CD4-positive, alpha-beta T cell treated with Interleukin-6 for 4 hours (primary cell): Measurements from ENCODE around the gene USP22.

ENCODE experiments used
- DNase-seq: peaks from one replicate; pipeline ENCODE4 v3.0.0-alpha.2; 2020; ENCODE audit warnings: mixed read lengths

Gene USP22

DNA sequence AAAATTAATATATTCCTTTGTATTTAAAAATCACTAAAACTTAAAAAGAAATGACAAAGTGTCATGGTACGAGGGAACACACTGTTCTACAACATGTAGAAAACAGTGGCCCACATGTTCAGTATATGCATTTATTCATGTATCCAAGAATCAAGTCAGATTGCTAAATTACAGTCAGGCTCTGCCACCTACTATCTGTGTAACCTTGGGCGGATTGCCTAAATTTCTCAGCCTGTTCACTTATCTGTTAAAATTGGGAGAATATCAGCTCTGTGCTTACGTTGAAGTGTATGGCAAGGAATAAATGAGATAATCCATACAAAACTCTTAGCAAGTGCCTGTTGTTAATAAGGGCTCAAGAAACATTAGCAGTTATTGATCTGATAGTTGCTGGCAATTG lies 3.4 kb upstream of the USP22 start:
- no peak for DNase-seq

DNA sequence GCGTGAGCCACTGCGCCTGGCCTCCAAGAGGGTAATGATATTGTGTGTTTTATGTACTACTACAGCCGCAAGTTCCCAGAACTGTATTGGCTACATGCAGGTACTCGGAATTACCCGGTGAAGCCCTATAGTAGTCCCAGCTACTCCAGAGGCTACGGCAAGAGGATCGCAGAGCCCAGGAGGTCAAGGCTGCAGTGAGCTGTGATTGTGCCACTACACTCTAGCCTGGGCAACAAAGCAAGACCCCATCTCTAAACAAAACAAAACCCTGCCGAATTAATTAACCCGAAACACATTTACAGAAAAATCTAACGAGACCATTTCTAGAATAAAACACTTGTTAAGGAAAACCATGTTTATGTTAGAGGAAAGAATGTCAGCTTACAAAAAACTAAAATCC lies 2.2 kb upstream of the USP22 start:
- DNase-seq: no peak

DNA sequence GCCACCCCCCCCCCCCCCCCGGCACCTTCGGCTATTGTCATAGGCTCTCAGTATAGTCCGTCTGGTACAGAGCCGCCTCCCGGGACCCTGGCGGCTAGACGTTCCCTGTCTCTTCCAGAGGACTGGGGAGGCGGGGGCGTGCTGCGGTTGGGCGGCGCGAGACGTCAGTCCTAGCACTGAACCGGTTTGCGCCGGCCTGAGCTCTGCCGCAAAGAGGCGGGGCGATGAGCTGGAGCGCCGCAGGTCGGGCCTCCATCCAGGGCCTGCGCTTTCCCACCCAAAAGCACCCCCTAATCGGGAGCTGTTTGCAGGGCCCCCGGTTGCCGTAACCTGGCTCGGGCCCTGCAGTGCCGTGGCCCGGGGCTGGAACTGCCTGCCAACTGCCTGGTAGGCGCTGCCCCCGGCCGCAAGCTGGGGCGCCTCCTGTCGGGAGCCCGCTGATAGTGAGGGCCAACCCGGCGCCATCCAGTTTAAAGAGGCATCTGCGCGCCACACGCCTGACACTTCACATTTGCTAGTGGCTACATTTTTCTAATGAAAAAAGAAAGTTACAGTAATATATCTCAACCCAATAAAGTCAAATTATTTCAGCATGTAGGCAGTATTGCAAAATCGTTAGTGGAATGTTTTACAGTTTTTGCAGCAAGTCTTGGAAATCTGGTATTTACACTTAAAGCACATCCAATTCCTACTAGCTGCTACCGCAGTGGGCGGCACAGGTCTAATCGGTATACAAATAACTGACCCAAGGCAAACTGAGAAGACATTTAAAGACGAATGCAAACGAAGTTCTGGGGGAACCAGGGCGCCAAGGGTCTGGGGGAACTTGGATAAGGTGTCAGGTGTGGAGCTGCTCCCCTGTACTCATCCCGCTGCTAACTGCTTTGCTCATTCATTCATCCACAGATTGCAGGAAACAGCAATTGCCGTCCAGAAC lies 753 bp upstream of the USP22 start:
- DNase-seq: peak; percentile 97

DNA sequence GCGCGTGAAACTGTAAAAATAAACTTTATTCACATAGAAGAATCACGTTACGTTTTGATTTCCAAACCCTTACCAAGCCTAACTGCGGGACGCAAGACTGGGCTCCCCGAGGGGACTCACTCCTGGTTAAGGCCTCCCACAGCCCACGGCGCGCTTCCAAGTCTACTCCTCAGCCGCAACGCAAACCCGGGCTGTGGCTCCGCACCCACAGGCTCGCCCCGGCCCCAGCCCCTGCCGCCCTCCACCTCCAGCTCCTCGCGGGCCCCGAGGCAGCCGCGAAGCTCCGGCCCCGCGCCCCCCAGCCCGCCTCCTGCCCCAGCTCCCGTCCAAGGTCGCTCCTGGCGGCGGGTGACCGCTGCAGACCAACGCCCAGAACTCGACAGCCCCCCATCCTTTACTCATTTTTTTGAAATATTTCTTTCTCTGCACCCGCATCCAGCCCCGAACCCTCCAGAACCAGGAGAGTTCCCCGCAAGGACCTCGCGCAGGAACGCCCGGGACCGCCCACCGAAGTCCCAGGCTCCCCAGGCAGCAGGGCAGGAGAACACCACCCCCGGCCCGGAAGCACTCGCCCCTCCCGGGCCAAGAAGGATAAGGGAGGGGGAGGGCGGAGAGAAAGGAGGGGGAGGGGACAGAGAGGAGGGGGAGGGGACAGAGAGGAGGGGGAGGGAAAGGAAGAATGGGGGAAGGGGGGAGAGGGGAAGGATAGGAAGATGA lies 912 bp downstream of the USP22 start:
- peak; percentile 77 for DNase-seq

DNA sequence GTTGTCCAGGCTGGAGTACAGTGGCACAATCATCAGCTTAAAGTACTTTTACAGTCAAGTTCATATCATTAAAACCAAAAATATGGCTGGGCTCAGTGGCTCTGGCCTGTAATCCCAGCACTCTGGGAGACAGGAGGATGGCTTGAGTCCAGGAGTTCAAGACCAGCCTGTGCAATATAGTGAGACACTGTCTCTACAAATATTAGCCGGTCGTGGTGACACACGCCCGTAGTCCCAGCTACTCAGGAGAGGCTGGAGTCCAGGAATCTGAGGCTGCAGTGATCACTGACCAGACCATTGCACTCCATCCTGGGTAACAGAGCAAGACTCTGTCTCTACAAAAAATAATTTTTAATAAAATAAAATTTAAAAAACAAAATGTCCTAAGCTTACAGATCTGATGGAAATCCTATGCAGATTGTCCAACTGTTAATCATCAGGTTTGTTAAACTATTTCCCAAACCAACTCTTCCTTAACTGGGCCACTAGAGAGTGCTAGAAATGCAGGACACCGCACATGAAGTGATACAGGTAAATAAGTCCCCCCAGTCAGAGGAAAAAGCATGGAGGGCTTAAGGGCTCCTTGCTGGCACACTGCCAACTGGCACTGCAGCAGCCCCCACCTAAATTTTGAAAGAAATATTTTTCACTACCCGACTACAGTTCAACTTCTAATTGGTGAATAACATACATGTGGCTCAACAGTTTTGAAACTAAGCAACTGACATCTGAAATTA lies 2.8 kb downstream of the USP22 start:
- DNase-seq: peak; percentile 30

DNA sequence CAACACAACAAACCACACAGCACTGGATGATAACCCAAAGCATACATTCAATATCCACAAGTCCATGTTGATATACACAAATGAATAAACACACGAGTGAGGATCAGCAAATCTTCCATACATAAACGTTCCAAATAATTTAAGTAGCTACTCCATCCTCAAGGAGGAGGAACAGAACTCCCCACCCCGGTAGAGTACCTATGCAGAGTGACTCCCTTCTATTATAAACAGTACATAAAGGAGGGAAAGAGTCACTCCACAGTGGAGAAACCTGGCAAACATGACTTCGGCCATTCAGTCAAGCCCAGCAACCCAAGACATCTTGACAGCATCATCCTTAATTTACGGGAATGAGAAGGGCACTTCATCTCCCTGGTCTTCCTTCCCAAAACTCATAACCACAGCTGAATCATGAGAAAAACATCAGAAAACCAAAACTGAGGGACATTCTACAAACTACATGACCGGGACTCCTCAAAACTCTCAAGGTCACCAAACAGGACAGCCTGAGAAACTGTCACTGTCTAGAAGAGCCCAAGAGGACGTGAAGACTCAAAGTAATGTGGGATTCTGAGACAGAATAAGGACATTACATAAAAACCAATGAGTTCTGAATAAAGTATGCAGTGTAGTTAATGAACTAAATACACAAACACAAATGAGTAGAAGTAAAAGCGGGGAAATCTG lies 5.6 kb downstream of the USP22 start:
- no peak for DNase-seq

DNA sequence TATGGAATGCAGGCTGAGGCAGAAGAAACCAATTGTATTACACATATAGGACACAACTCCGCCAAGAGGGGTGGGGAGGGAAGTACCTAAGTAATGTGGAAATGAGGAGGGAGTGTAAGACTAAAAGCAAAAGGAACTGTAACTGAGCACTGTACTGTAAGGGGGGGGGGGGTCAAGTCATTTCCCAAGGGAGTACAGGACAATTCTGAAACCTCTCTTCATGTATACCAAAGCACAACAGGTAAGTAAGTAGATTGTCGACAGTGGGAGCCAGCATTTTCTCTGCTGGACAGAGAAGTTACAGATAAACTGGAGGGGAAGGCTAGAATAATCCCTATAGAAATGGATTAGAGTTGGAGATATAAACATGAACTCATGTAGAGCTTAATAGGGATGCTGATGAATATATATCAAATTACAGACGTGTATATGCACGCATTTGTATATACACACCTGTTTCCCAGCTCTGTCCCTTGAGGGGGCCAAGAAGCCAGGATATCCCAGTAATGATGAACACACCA lies 6.4 kb downstream of the USP22 start:
- no peak for DNase-seq

DNA sequence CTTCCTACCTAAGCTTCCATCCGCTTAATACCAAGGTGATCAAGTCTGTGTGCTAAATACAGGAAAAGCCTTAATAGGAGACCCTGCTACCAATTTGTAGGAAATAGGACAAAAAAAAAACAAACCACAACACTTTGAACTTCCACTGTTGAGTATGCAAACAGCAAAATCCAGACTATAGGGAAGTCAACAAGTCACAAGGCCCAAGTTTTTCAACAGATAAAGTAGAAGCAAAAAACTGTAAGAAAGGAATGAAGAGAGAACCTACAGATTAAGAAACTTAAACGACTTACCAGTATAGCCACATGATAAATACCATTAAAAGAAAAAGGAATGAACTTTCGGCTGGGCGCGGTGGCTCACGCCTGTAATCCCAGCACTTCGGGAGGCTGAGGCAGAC lies 7.4 kb downstream of the USP22 start:
- DNase-seq: no peak

DNA sequence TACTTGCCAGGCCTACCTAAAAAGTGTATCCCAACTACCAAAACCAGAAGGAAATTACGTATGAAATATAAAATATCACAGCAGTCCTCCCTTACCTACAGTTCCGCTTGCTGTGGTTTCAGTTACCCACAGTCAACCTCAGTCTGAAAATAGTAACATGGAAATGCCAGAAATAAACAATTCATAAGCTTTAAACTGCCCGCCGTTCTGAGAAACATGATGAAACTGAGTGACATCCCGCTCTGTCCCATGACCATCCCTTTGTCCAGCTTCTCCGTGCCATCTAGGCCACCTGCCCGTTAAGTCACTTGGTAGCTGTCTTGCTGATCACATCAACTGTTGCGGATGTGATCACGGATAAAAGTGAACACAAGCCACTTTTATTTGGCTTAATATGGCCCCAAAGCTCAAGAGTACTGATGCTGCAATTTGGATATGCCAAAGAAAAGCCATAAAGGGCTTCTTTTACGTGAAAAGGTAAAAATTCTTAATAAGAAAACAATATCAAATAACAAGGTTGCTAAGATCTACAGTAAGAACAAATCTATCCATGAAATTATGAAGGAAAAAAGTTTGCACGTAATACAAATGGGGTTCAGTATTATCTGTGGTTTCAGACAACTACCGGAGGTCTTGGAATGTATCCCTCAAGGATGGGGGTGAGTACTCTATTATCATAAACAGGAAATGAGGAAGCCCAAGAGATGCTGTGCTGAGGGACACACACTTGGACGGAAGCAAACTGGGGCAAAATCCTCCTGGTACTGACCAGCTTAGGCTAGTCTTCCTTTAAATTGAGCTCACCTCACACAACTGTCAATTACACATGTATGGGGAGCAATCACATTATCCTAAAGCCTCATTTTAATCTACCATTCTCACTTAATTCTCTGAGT lies 8.2 kb downstream of the USP22 start:
- DNase-seq: peak; percentile 20

DNA sequence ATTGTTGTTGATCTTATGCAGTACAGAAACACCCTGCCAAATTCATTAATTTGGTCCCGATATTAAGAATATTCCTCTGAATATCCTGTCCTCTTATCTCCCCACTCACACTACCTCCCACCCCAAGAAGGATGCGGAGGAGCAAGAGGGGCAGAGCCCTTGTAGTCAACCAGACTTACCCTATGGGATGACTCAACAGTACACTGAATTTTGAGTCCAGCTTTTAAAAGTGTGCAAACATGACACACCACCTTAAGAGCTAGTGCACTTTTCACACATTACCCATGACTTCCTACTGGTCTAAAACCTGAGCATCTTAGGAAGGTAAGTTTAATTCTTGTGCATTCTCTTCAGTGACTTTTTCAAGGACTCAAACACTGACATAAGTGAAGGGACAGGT lies 9.5 kb downstream of the USP22 start:
- no peak for DNase-seq

DNA sequence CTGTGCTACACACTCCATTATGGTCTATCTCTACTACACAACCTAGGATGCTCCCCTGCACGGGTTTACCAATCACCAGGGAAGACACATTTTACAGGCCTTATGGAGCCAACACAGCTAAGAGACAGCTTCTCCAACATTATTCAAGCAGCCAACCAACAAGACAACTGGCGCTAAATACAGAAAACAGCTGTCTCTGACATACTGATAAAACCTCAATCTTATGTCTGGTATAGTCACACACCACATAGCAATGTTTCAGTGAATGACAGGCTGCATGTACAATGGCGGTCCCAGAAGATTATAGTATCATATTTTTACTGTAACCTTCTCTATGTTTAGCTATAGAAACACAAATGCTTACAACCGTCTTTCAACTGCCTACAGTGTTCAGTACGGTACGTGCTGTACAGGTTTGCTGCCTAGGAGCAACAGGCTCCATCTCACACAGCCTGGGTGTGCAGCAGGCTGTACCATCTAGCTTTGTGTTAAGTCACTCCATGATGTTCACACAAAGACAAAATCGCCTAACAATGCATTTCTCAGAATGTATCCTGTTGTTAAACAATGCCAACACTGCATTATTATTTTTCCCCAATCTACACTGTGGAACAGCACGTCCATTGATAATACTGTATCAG lies 10.9 kb downstream of the USP22 start:
- DNase-seq: no peak

DNA sequence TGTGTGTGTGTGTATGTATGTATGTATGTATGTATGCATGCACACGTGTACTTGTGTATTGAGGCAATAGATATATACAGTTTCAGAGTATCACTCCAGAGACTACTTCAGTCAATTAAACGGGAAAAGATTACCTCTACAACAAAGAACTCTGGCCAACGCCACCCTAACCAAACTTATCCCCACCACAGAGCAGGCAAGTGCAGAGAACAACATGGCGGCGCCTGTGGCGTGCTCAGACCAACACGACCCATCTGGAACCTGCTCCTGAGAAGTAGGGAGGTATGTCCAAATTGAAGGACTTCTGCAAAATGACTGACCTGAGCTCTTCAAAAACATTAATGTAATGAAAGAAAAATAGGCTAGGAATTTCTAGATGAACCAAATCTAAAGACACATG lies 12.4 kb downstream of the USP22 start:
- no peak for DNase-seq

DNA sequence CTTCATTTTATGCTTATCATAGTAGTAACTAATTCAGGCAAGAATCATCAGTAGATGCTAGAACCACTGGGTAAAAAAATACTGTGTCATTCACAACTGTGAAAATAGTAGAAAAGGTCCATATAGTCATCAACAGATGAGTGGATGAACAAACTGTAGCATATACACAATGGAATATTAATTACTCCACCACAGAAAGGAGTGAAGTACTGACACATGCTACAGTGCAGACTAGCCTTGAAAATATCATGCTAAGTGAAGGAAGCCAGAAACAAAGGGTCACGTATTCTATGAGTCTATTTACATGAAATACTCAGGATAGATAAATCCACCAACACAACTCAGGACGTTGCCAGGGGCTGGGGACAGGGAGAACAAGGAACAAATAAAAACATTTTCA lies 13.3 kb downstream of the USP22 start:
- DNase-seq: no peak

DNA sequence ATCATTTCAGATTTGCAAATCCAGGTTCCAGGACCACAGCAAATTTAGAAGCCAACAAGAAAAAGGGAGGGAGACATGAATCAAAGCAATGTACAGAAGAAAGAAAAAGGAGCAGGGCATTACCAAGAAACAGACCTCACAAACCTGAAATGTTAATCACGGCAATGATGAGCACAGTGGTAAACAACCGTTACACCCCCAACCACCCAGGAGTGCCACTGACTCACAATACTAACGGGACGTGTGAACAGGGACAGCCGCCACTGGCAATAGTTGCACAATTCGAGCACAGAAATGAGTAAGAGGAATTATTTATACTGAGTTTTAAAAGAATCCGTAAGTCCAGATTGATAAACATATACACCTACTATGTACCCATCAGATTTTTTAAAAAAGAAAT lies 13.8 kb downstream of the USP22 start:
- no peak for DNase-seq

DNA sequence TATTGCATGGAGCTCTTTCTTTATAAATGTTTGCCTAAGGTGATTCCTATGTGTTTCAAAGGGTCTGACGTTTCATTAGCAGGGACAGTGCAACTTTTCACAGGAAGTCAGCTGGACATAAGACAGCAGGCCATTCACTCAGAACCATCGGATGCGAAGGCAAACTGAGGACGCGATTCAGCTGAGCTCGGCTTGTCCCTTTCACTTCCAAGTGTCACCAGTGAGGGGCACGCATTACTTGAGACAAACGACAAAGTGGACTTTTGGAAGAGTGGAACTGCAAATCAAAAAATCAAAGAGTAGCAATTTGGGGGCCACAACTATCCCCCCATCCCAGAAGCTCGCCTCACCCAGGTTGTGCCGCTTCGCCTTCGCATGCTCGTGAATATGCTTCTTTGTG lies 14.6 kb downstream of the USP22 start:
- DNase-seq: no peak

DNA sequence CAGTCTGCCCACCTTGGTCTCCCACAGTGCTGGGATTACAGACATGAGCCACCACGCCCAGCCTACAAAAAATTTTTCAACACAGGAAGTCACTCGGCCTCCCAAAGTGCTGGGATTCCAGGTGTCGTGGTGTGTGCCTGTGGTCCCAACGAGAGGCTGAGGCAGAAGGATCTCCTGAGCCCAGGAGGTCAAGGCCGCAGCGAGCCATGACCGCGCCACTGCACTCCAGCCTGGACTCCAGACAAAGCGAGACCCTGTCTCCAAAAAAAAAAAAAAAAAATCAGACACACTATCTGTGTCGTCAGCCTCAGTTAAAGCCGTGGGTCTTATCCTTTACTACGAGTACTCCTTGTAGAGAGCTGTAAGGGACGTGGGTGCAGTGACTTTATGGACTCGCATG lies 15.8 kb downstream of the USP22 start:
- no peak for DNase-seq

DNA sequence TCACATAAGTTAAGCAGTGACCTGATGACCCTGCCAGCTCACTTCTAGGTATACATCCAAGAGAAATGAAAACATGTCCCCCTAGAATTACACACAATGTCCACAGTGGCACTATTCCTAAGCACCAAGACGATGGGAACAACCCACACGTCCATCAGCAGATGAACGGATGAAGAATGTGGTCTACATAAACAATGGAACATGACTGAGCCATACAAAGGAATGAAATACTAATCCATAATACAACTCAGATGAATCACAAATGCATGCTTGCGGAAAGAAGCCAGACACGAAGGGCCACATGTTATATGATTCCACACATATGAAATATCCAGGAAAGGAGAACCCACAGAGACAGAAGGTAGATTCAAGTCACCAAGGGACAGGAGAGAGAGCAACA lies 17.4 kb downstream of the USP22 start:
- no peak for DNase-seq

DNA sequence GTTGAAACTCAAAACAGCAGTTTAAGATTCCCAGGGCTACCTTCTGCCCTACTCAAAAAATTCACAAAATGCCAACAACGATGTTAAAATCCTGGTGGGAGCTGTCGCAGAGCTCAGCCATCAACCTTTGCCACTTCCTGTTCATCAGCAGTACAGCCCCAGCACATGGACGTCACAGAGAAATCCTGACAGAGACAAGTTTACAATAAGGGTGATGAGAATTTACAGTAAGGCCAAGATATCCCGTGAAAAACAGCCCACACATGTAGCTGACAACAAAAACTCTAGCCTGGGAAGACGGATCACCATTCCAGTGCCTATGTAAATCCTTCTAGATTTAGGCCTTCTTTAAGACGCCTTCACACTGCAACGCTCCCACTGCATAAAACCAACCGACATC lies 18.8 kb downstream of the USP22 start:
- DNase-seq: no peak

DNA sequence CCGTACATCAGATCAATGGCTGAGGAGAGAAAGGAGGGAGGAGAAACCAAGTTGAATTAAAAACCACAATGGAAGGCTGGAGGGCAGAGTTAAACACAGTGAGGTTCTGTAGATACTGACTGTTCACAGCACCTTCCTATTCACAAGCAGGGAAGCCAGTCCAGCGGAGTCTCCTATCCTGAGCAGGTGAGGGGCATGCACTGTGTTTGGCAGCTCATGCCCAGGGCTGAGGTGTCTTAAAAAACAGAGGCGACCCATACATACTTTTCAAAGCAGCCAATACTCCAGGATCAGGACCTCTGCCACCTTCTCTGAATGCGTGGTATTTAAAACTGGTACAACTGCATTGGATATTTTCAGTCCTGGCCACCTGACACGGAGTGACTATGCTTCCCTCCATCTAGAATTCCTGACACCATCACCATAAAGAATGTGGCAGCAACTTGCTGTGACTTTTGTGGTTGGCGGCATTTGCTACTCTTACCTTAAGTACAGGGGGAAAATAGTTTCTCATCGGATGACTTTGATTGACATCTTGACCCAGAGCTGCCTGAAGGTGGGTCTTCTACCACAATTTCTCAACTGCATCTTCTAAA lies 21.5 kb downstream of the USP22 start:
- no peak for DNase-seq

DNA sequence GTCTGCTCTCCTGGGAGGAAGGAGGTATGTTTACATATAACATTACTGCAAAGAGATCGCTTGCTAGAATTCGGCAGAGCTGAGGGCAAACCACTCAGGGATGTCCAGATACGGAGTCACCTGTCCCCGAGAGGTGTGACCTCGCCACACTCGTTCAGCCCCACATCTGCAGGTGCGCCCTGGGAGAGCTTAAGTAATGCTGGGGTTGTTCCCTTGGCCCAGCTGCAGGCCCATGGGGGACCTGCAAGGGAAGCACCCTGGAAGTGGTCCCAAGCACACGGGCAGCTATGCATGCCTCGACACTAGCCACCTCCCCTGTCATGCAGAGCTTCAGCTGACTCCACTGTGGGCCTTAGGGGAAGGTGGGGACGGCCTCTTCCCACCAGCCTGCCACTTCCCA lies 22.2 kb downstream of the USP22 start:
- DNase-seq: no peak
